K562 (cell line): ENCODE measurements around the gene PSMC4. TPM values are rescaled to one million over a fixed set of nuclear protein-coding genes. Genes with fewer than 3 reads are reported as not detected.

Experiments used
- ATAC-seq: fragments of 200-7000 bp; cut with Tn5 transposase; 3 replicates; pipeline ENCODE4 v1.9.1; 2020; ENCODE audit warnings: moderate library complexity
- BruUV-seq: library from RNA; stranded (reverse); fragments of 400-500 nt; replicated peaks from 2 replicates; lab custom pipeline; 2021; lab: Mats Ljungman, UMichigan
- CTCF ChIA-PET: fragments of 300-600 bp; formaldehyde crosslinking; extraction: SDS; loops from one replicate; lab custom pipeline; 2021; ENCODE audit warnings: low intra/inter-chr PET ratio; lab: Yijun Ruan, JAX
- POLR2A ChIA-PET: fragments of 300-600, 350-650 bp; sonication (Branson Sonifier 250); formaldehyde crosslinking; extraction: SDS; loops from one replicate; lab custom pipeline; 2021; ENCODE audit warnings: antibody characterized with exemption, inconsistent platforms; lab: Yijun Ruan, JAX
- DNase-seq, 4 experiments: peaks; one replicate each; pipeline versions ENCODE4 v3.0.0 to v3.0.0-alpha.2; 2011 to 2018; ENCODE audit warnings: low spot score in 3 of 4, mixed read lengths in 3 of 4; ENCODE audit errors: extremely low read depth in 1 of 4
- FAIRE-seq: peaks from 2 replicates; lab custom pipeline; 2011; peaks lifted over from hg19 to GRCh38; lab: Jason Lieb, UNC
- H2AFZ ChIP-seq: 2 replicates; pipeline ENCODE4 v1.6.0; 2011; ENCODE audit warnings: low read depth, low read length, control low read depth, inconsistent platforms
- H3K27ac ChIP-seq: fragments of 200-600 bp; 3 replicates; pipeline ENCODE4 v1.8.0; 2011; ENCODE audit warnings: low read depth, mild to moderate bottlenecking, control low read depth, inconsistent platforms, low read length, moderate library complexity, mixed read lengths; ENCODE audit errors: extremely low read depth
- H3K27me3 ChIP-seq, 2 experiments: fragments of 300-600 bp in 1 of 2; 2 replicates in 1 of 2; 3 replicates in 1 of 2; pipeline versions ENCODE4 v1.6.0 to v1.8.0; 2011; ENCODE audit warnings: inconsistent platforms in 2 of 2, low read length in 2 of 2, mild to moderate bottlenecking in 1 of 2, mixed read lengths in 1 of 2, moderate library complexity in 1 of 2; ENCODE audit not compliant: control insufficient read depth in 2 of 2, insufficient read depth in 2 of 2
- H3K36me3 ChIP-seq: fragments of 300-600 bp; 3 replicates; pipeline ENCODE4 v1.8.0; 2011; ENCODE audit warnings: mild to moderate bottlenecking, low read length, inconsistent platforms; ENCODE audit not compliant: control insufficient read depth, insufficient read depth
- H3K4me1 ChIP-seq, 2 experiments: fragments of 200-600 bp in 1 of 2; replicated peaks in 1 of 2; 2 replicates in 1 of 2; 3 replicates in 1 of 2; pipeline versions ENCODE4 v1.5.1 to v1.8.0; 2011; ENCODE audit warnings: inconsistent platforms in 2 of 2, low read length in 2 of 2, mild to moderate bottlenecking in 1 of 2, mixed read lengths in 1 of 2, moderate library complexity in 1 of 2; ENCODE audit not compliant: control insufficient read depth in 2 of 2, insufficient read depth in 2 of 2
- H3K4me2 ChIP-seq: 2 replicates; pipeline ENCODE4 v1.6.1; 2011; ENCODE audit warnings: low read length, control low read depth, inconsistent platforms, mixed read lengths; ENCODE audit not compliant: insufficient read depth
- H3K4me3 ChIP-seq: fragments of 200-600 bp; sonication (generic), shearing (Covaris generic); 2 replicates; pipeline ENCODE4 v1.5.1; 2016; ENCODE audit warnings: control low read depth, inconsistent platforms
- H3K79me2 ChIP-seq: fragments of 200-600 bp; 3 replicates; pipeline ENCODE4 v1.8.0; 2011; ENCODE audit warnings: low read length, inconsistent platforms; ENCODE audit not compliant: control insufficient read depth, insufficient read depth
- H3K9ac ChIP-seq, 2 experiments: 2 replicates each; pipeline versions ENCODE4 v1.6.0 to v1.6.1; 2011; ENCODE audit warnings: low read depth in 2 of 2, low read length in 2 of 2, control low read depth in 1 of 2, inconsistent platforms in 1 of 2, mild to moderate bottlenecking in 1 of 2, mixed read lengths in 1 of 2; ENCODE audit not compliant: insufficient read depth in 1 of 2
- H3K9me1 ChIP-seq: one replicate; pipeline ENCODE4 v1.6.0; 2011; ENCODE audit warnings: inconsistent platforms, mild to moderate bottlenecking, low read length, moderate library complexity; ENCODE audit not compliant: control insufficient read depth, insufficient read depth
- H3K9me3 ChIP-seq: replicated peaks from 2 replicates; pipeline ENCODE4 v1.5.1; 2011; ENCODE audit warnings: low read depth, low read length, inconsistent platforms; ENCODE audit not compliant: control insufficient read depth, insufficient read depth
- H4K20me1 ChIP-seq: replicated peaks from 2 replicates; pipeline ENCODE4 v1.6.1; 2011; ENCODE audit warnings: low read length, inconsistent platforms, mixed read lengths; ENCODE audit not compliant: control insufficient read depth, insufficient read depth
- ATF1 ChIP-seq, 2 experiments: fragments of 450-650 bp in 1 of 2; IDR thresholded peaks; 2 replicates each; pipeline ENCODE4 v1.6.1; 2016; ENCODE audit warnings: missing compliant biosample characterization in 1 of 2, missing genetic modification characterization in 1 of 2
- CBFA2T2 ChIP-seq: fragments of 450-650 bp; conservative IDR thresholded peaks from 2 replicates; pipeline ENCODE4 v1.6.1; 2017; ENCODE audit warnings: mild to moderate bottlenecking
- CBFA2T3 ChIP-seq: fragments of 450-650 bp; IDR thresholded peaks from 2 replicates; pipeline ENCODE4 v1.6.1; 2017
- CEBPB ChIP-seq: fragments of 450-650 bp; IDR thresholded peaks from 2 replicates; pipeline ENCODE4 v1.6.1; 2016; ENCODE audit warnings: missing genetic modification characterization, missing compliant biosample characterization
- CEBPG ChIP-seq, 3 experiments: fragments of 200-800 bp in 1 of 3; sonication (Bioruptor generic) in 1 of 3; sonication (generic) in 1 of 3; formaldehyde crosslinking in 1 of 3; IDR thresholded peaks in 2 of 3; conservative IDR thresholded peaks in 1 of 3; 2 replicates each; pipeline versions ENCODE4 v1.6.1 to v1.8.0; 2016 to 2022; ENCODE audit warnings: missing compliant biosample characterization in 2 of 3, missing genetic modification characterization in 2 of 3, mild to moderate bottlenecking in 1 of 3, missing genetic modification reagents in 1 of 3
- E4F1 ChIP-seq: fragments of 250-450 bp; sonication (Bioruptor Pico); IDR thresholded peaks from 2 replicates; pipeline ENCODE4 v1.5.0; 2021; ENCODE audit warnings: mild to moderate bottlenecking, borderline replicate concordance
- L3MBTL2 ChIP-seq: fragments of 450-650 bp; IDR thresholded peaks from 2 replicates; pipeline ENCODE4 v1.6.1; 2016; ENCODE audit warnings: mild to moderate bottlenecking, moderate library complexity
- NFIX ChIP-seq: fragments of 250-450 bp; sonication (Bioruptor Pico); IDR thresholded peaks from 2 replicates; pipeline ENCODE4 v1.4.0; 2020; ENCODE audit warnings: low read depth, mild to moderate bottlenecking, moderate library complexity
- RCOR1 ChIP-seq, 2 experiments: IDR thresholded peaks; 2 replicates each; pipeline ENCODE4 v1.6.1; 2012; ENCODE audit warnings: low read depth in 2 of 2, low read length in 2 of 2, borderline replicate concordance in 1 of 2, improper control_type of control experiment in 1 of 2
- RFX5 ChIP-seq: IDR thresholded peaks from 2 replicates; pipeline ENCODE4 v1.6.1; 2011; ENCODE audit warnings: low read depth, mild to moderate bottlenecking, improper control_type of control experiment, low read length
- TRIM24 ChIP-seq, 2 experiments: fragments of 450-650 bp; IDR thresholded peaks; 2 replicates each; pipeline ENCODE4 v1.6.1; 2016
- U2AF2 ChIP-seq: fragments of 200-400 bp; formaldehyde crosslinking; optimal IDR thresholded peaks from 2 replicates; pipeline ENCODE3; 2017; ENCODE audit warnings: low read depth, mild to moderate bottlenecking, low read length
- ZFP30 ChIP-seq: fragments of 250-450 bp; sonication (Bioruptor Pico); IDR thresholded peaks from 2 replicates; pipeline ENCODE4 v1.8.0; 2022; ENCODE audit warnings: moderate library complexity, mild to moderate bottlenecking, inconsistent platforms, borderline replicate concordance
- ZKSCAN1 ChIP-seq: fragments of 150-350 bp; IDR thresholded peaks from 2 replicates; pipeline ENCODE4 v1.6.1; 2016; ENCODE audit warnings: low read depth, low read length
- ZNF280A ChIP-seq: fragments of 450-650 bp; IDR thresholded peaks from 2 replicates; pipeline ENCODE4 v1.6.1; 2018; ENCODE audit warnings: mild to moderate bottlenecking, low read depth; ENCODE audit not compliant: partially characterized antibody
- WGBS: fragments of 100-300 bp; shearing (Covaris generic); methylation state at CpG from one replicate; pipeline ENCODE4 v1.1.6; 2016; ENCODE audit warnings: low coverage, mixed read lengths; ENCODE audit not compliant: insufficient coverage; ENCODE audit errors: missing lambda C conversion rate; 5-methylcytosine and 5-hydroxymethylcytosine counted together
- in situ Hi-C: fragments of 300-500 bp; cut with MboI; formaldehyde crosslinking; loops from 4 replicates; pipeline ENCODE4 v1.15.0; 2018; ENCODE audit warnings: inconsistent platforms, mixed read lengths
- intact Hi-C: fragments of 100-400 bp; cut with micrococcal nuclease; formaldehyde crosslinking; loops from 2 replicates; pipeline ENCODE4 v1.14.2; 2022
- polyA plus RNA-seq, 8 experiments: library from polyadenylated mRNA; depleted of rRNA in 4 of 8; stranded (reverse) in 5 of 8; unstranded in 3 of 8; fragments of >200 nt; fragmentation: Nextera tagmentation in 2 of 8; fragmentation: Illumina TruSeq in 1 of 8; extraction: Ambion mirVana in 2 of 8; extraction: Trizol in 1 of 8; gene quantifications; 2 replicates each; pipeline versions ENCODE4 v1.2.1 to v1.2.3, GENCODE V29; 2011 to 2014; ENCODE audit warnings: inconsistent platforms in 1 of 8, missing spikeins in 1 of 8
- total RNA-seq, 7 experiments: library from RNA; depleted of rRNA in 6 of 7; stranded (reverse); fragments of >200 nt in 6 of 7; fragmentation: Illumina TruSeq in 2 of 7; extraction: Trizol in 2 of 7; gene quantifications; 2 replicates each; pipeline versions ENCODE4 v1.2.1 to v1.2.3, GENCODE V29; 2011 to 2021; ENCODE audit warnings: low replicate concordance in 1 of 7
- TF ChIP-seq, protein P1 (sequence below), 2 experiments: fragments of 200-800 bp in 1 of 2; sonication (Bioruptor generic) in 1 of 2; sonication (generic) in 1 of 2; formaldehyde crosslinking in 1 of 2; IDR thresholded peaks in 1 of 2; conservative IDR thresholded peaks in 1 of 2; 2 replicates each; pipeline versions ENCODE4 v1.5.0 to v1.6.1; 2016 to 2020; ENCODE audit warnings: missing compliant biosample characterization in 1 of 2, missing genetic modification characterization in 1 of 2, missing genetic modification reagents in 1 of 2

Gene PSMC4
- total and polyA plus RNA-seq, 9 of the 15 experiments (the other 6 are each of a cell fraction or from before 2014, with no cell fraction given), result 45.9 to 475 (median 142) TPM

DNA sequence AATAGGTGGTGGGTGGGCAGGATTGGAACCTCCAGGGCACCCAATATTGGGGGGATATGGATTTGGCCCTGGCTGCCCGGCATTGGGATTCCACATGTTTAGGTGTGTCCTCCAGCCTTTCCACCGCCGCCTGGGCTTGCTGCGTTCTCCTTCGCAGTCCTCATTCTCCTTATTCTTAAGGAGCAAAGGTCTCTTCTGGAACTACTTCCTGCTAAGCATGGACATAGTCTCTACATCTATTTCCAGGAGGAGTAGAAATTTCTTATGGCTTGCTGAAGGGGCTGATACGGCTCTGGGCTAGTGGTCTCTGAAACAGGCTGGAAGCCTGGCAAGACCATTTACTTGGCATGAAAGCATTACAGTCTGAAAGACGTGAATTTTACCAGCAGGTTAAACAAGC, 27.4 kb upstream of the PSMC4 start (continued):
- TF ChIP-seq E4F1 (no peak), RCOR1 (IDR thresholded peaks at IDR 0.05; ENCODE audit: borderline replicate concordance in 1 of 2, low read depth in 2 of 2, low read length in 2 of 2) (no peak), ZFP30 (no peak), NFIX (CRISPR knock-in tag) (no peak), ZKSCAN1 (no peak)
- TF ChIP-seq, all 486 proteins: peak for 0

DNA sequence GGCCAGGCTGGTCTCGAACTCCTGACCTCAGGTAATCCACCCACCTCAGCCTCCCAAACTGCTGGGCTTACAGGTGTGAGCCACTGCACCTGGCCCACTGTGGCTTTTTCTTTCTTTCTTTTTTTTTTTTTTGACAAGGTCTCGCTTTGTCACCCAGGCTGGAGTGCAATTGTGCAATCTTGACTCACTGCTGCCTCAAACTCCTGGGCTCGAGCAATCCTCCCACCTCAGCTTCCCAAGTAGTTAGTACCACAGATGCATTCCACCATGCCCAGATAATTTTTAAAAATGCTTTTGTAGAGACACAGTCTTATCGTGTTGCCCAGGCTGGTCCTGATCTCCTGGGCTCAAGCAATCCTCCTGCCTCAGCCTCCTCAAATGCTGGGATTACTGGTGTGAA, 24.4 kb upstream of the PSMC4 start:
- Histone ChIP-seq H3K27ac (no peak overlapping the region), H4K20me1 (no peaks in the 10 kb centered on the region), H3K4me2 (no peak overlapping the region), H3K27me3 (no peaks in the 10 kb centered on the region; a peak in 1 of 5 replicates), H2AFZ (no peak overlapping the region)
- in situ Hi-C loops (no loop called here), intact Hi-C loops (no loop called here)
- no peak for DNase-seq
- TF ChIP-seq TRIM24 (IDR thresholded peaks at IDR 0.05) (peak in 1 of 2 experiments; percentile 34; a peak in 1 of 4 replicates), CBFA2T3 (peak; percentile 50), CBFA2T2 (peak; percentile 14; the same call in 1 of the 2 replicates), CEBPB (tag) (peak; percentile 81), L3MBTL2 (no peak), CEBPG (CRISPR knock-in tag; IDR thresholded peaks at IDR 0.05) (no peak), CEBPG (tag; conservative IDR thresholded peaks at IDR 0.05 in 1 of 2, IDR thresholded peaks at IDR 0.05 in 1 of 2) (peak; percentile 73 to 77), ATF1 (CRISPR knock-in tag; IDR thresholded peaks at IDR 0.05) (no peak), ATF1 (tag; IDR thresholded peaks at IDR 0.05) (no peak), RFX5 (no peak), U2AF2 (no peak), ZNF280A (no peak)
- TF ChIP-seq, protein P1, sequence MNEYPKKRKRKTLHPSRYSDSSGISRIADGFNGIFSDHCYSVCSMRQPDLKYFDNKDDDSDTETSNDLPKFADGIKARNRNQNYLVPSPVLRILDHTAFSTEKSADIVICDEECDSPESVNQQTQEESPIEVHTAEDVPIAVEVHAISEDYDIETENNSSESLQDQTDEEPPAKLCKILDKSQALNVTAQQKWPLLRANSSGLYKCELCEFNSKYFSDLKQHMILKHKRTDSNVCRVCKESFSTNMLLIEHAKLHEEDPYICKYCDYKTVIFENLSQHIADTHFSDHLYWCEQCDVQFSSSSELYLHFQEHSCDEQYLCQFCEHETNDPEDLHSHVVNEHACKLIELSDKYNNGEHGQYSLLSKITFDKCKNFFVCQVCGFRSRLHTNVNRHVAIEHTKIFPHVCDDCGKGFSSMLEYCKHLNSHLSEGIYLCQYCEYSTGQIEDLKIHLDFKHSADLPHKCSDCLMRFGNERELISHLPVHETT (CRISPR knock-in tag; conservative IDR thresholded peaks at IDR 0.05 in 1 of 2, IDR thresholded peaks at IDR 0.05 in 1 of 2), result no peak
- TF ChIP-seq, all 486 proteins: peak for 5
- H3K9me3 ChIP-seq, result no peaks in the 10 kb centered on the region
- no peaks in the 10 kb centered on the region for H3K36me3 ChIP-seq
- H3K79me2 ChIP-seq, result no peaks in the 10 kb centered on the region
- no peak for FAIRE-seq
- CTCF ChIA-PET, result interaction anchor here (0.6 kb wide), 1 partner anchor 179 kb away, joined by 3 read pairs; no protein-coding TSS in a partner anchor
- POLR2A ChIA-PET, result interaction anchor here (0.8 kb wide), 1 partner anchor 24 kb away, joined by 3 read pairs; the partner anchor contains the start of gene PSMC4
- no TSS peak for BruUV-seq
- WGBS, result 2% methylated on average over 3 of the region's 4 CpGs
- H3K4me1 ChIP-seq, result no peaks in the 10 kb centered on the region
- no peak for ATAC-seq
- H3K9me1 ChIP-seq, result no peaks in the 10 kb centered on the region
- no peak overlapping the region for H3K9ac ChIP-seq
- no peak overlapping the region for H3K4me3 ChIP-seq
